Measurements from ENCODE around the gene COLEC12. TPM values are rescaled to one million over a fixed set of nuclear protein-coding genes. Genes with fewer than 3 reads are reported as not detected.

Gene COLEC12
- 7.2 and 13.2 TPM in 2 replicates for total RNA-seq

DNA sequence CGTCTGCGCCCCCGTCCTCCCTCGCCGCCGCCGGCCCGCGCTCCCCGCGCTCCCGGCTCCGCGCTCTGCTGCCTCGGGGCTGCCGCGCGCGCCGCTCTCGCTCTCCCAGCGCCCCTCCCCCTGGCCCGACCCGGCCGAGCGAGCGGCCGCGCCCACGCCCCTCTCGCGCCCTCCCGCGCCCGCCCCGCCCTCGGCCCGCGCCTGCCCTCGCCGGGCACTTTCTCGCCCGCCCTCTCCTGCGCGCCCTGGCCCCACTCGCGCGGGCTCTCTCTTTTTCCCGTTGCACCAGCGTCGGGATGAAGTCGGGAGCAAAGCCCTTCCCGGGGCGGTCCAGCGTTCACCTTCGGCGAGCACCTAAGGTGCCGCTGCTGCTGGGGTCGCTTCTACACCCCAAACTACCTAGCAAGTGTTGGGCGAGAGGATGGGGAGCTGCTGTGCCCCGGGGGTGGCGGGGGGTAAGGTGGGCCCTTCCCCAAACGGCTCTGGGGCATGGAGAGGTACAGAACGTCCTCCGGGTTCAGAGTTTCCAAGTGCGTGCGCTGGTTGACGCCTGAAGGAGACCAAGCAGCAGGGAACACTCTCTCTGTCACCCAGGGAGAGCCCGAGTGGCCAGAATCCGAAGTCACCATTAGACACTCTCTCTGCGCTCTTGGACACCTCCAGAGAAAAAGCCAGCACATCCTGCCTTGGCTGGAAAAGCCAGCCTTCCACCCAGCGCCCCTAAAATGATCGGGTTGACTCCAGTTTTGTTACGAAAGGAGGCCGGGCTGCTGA is at the start of gene COLEC12:
Gene COLEC12, minus strand, starts transcription at position 70 of the 774 bp plus-strand sequence. CDS start 187 bp downstream, outside the sequence.

GRCh38 chr18:267688-268552 is 232.6 kb downstream of the COLEC12 start, which contains the start of gene THOC1:
Gene THOC1, minus strand, starts transcription at chr18:268047. Its CDS starts 28 bp downstream, at chr18:268019.

Other genes starting within 250 kb of the COLEC12 start
- gene THOC1, start 232.7 kb downstream of the COLEC12 start, total RNA-seq = 46.2 and 57.3 TPM in 2 replicates
- gene CETN1, start 79.7 kb upstream of the COLEC12 start, total RNA-seq = not detected in 2 replicates
- gene CLUL1, start 96.3 kb upstream of the COLEC12 start, total RNA-seq = not detected in 2 replicates
- gene TYMS, start 157.0 kb upstream of the COLEC12 start, total RNA-seq = 18.0 and 49.2 TPM in 2 replicates
- gene ENOSF1, start 211.9 kb upstream of the COLEC12 start, total RNA-seq = 31.5 and 32.5 TPM in 2 replicates